ENCODE measurements around the gene ADGRD1.
"Not testable (repeated sequence)": the region's sequence is repeated elsewhere in the genome, so short reads cannot be mapped to it uniquely, and the experiment has no call there.

ADGRD1 gene

DNA sequence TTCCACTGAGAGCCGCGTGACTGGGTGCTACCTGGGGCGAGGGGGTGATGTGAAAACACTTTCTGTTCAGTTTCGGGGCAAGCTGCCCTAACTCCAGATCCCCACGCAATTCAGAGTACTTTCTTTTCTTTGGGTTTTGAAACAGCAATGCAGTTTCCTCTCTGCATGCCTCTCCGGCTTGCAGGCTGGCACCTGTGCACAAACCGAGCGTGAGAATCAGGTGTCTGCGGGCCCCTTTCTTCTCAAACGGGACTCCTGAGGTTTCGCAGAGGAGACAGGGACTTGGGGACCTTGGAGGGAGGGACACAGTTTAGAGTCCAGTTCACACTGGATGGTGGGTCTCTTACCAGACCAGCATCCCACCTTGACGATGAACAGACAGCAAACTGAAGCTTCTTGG, 118.2 kb downstream of the ADGRD1 start:
- not testable (repeated sequence) for DNase-seq (ENCODE audit: low read depth in 2 of 2)

DNA sequence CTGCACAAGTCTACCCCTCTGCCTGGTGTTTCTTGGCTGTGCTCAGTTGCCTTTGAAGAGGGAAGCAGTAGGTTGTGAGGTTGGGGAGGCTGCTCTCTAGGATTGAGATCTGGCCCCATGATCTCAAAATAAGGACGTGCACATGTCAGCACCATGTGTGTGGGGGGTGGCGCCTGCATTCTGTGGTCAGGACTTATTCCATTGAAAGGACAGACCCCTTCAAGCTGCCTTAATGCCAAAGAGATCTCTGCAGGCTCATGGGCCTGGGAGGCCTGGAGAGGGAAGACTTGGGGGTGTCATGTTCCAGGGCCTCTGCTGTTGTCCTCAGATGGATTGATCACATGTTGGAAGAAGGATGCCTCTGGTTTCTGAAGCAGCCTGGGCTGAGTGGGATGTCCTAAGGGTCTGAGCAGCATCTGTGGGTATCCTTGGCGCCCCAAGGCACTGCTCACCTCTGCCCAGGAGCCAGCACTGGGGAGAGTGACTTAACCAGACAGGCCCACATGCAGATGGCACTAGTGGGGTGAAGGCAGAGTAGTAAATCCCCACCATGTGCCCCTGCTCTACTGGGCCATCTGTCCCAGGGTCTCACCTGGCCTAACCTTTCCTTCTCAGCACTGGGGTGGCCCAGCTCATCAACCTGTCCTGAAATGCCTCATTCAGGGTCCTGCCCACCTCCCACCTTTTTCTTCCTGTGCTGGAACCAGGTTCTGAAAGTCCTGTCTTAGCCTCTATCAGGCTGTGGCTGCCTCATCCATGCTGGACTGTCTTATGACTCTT, 118.9 kb downstream of the ADGRD1 start:
- no peak for DNase-seq (ENCODE audit: low read depth in 2 of 2)

DNA sequence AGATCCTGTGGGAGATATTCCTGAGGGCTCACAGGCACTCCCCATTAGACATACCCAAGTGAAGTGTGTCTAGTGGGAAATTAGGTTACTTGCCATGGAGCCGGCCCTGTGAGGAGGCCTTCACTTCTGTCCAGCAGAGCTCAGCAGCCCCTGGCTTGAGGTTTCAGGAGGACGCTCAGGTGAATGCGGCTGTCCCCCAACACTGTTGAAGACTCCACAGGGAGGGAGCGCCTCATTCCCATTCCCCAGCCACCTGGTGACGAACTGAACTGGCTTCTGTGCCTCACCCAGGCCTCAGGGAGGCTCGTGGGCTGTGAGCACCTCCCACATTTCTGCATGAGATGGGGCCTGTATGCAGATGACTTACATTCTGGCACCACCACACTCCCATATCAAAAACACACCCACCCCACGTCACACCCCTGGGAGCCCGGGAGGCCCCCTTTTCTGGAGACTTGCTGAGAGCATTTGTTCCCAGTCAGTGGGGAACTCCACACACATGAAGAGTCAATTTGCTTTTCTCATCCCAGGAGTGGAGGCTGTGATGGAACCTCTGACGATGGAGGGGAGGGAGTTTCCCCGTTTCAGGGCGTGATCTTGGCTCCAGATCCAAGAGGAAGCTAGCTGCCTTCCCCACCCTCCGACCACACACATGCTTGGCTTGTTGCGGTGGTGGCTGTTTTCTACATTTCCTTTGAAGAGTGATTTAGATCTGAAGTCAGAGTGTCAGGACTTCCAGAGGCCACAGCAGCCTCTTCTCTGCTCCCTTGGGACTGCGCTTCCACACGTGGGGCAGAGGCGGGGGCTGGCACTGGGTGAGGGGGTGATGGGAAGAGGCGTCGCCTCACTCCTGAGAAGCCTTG, 120.7 kb downstream of the ADGRD1 start:
- DNase-seq (ENCODE audit: low read depth in 2 of 2): no peak

DNA sequence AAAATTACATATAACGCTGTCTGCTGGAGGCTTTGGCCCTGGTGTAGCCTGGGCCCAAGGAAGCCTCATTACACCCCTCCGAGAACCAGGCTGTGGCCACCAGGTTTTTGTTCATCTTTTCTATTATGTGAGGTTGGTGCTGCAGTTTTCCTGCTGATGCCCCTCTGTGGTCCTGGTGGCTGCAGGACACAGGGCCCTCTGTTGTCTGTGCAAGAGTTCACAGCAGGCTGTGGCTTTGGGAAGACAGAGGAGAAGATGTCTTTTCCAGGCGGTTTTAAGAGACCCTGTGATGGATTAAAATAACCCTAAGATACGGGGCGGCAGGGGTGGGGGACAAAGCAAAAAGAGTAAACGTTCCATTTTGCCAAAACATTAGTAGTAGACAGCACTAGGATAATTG, 121.5 kb downstream of the ADGRD1 start:
- DNase-seq (ENCODE audit: low read depth in 2 of 2): no peak

DNA sequence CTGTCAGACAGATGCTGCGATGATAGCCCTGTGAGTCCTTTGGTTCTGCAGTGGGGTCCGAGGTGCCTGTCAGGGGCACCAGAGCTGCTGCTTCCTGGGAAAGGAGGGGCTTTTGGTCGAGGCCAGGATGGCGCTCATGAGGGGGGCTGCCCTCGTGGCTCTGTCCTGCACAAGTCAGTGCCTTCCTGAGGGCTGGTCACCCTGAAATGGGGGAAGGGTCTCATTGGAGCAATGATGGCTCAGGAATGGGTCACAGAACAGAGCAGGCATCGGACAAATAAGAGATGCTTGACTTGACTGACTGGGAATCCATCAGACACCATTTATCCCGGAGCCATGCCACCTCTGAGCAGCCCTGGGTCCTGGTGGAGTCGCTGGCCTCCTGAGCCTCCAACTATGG, 121.9 kb downstream of the ADGRD1 start:
- DNase-seq (ENCODE audit: low read depth in 2 of 2): no peak

DNA sequence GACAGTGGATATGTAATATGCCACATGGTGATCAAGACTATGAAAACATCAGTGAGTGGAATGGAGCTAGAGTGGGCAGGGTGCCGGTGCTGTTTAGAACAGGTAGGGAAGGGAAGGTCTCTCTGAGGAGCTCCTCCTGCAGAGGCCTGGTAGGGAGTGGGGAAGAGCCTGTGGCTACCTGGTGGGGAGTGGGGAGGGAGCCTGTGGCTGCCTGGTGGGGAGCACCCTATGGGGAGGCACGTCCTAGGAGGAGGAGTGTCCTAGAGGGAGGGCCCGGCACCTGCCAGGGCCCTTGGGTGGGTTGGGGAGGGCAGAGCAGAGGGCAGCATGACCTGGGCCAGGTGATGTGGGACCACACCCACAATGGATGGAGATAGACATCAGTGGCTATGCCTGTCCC, 122.6 kb downstream of the ADGRD1 start:
- no peak for DNase-seq (ENCODE audit: low read depth in 2 of 2)

DNA sequence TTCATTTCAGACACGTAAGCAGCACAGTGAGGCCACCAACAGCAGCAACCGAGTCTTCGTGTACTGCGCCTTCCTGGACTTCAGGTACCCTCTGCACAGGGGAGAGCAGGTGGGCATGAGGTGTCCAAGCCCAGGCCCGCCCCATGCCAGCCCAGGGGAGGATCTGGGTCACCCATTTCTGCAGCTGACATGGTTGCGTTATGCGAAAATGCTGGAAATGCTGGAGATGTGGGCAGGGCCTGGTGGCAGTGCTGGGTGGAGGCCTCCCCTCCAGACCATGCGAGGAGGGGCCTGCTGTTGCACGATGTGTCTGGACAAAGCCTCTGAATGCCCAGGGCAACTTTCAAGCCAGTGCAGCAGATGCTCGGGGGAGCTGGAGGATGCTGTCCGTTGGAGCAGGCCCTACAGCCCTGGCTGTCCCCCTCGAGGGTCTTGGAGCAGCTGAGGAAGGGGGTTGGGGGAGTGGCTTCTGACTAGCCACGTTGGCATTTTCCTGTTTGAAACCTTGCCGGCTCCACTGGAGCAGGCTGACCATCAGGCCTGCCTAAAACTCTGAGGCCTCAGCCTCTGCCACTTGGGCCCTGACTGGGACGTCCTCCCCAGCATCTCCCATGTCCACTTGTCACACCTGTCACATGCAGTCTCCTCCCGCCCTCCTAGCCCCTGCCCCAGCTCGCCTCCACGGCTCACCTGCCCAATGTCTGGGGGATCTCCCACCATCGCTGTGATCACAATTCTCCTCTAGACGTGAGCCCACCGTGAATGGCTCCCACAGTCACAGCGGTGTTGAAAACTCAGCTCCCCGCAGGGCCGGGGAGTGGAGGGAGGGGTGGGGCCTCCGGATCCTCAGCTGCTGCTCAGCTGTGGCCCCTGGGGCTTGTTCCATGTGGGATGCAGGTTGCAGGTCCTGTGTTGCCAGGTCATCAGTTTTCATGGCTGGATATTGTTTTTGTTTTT, 123.4 kb downstream of the ADGRD1 start:
- DNase-seq (ENCODE audit: low read depth in 2 of 2): no peak

DNA sequence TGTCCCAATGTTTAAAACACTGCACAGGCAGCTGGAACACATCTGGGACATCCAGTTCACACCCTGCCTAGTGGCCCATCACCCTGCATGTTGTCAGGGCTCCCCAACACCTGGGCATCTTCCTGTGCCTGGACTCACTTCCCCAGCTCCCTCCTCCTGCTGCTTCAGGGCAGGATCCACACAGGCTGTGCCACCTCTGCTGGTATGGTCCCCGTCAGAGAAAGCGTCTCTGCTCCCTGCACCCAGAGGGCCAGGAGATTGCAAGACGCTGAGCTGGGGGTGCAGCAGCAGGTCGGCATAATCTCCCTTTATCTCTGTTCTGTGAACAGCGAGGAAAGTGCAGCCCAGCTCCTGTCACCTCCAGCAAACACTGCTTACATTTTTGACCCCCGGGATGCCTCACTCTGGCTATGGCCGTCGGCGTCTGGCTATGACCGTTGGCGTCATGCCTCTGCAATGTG, 124.3 kb downstream of the ADGRD1 start:
- DNase-seq (ENCODE audit: low read depth in 2 of 2): no peak

DNA sequence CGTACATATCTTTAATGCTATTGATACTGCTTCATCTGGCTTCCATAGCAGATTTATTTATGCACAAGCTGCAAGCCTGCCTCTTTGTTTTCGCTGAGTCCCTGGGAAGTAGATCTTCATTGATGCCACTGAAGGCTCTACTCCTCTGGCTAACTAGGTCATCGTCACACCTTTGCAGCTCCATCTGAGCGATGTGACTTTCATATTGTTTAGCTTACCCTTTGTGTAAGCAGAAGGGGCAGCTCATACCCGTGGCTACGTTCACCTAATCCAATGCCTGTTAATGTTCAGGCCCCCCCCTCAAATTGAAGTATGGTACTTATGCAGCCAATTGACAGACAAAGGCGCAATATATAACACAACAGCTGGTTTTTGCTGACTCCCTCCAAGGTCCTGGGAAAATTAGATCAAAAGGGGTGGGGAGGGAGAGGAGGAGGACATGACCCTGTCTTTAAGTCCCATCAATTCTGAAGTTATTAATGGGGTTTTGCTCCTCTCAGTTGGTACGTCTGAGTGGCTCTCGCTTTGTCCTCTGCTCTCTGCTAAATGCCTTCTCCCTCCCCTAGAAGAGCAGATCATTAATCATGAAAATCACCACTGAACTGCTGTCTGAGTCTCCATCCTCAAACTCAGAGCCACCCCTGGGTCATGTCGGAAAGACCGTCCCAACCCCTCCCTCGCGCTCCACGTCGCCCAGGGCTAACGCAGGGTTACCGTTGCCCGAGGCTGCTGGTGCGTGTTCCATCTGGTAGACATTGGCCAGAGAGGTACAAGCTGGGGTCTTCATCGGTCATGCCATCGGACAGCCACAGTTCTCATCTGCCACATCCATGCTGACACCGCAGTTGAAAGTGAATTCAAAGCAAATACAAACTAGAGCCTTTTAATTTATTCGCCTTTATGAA, 128.8 kb downstream of the ADGRD1 start:
- DNase-seq (ENCODE audit: low read depth in 2 of 2): no peak

DNA sequence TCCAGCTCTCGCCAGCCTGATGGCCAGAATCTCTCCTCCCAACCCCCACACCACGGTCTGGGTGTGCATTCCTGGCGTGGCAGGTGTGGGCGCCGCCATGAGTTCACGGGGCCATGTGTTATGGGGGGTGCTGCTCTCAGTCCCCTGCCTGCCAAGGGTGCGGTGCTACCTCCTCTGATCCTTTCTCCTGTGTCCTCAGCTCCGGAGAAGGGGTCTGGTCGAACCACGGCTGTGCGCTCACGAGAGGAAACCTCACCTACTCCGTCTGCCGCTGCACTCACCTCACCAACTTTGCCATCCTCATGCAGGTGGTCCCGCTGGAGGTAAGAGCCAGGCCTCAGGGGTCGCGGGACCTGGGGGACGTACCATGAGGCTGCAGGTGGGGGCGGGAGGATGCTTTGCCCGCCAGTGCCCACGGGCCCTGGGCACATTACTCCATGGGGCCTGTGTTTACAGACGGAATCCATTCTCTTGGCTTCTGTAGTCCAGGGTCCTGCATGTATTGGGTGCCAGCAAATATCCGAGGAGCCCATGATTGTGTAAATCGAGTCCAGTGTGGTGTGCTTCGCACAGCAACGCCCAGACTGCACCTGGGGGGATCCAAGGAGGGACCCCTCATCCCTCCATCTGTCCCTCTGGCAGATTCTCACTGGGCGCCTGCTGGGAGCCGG, 130.8 kb downstream of the ADGRD1 start:
- no peak for DNase-seq (ENCODE audit: low read depth in 2 of 2)

DNA sequence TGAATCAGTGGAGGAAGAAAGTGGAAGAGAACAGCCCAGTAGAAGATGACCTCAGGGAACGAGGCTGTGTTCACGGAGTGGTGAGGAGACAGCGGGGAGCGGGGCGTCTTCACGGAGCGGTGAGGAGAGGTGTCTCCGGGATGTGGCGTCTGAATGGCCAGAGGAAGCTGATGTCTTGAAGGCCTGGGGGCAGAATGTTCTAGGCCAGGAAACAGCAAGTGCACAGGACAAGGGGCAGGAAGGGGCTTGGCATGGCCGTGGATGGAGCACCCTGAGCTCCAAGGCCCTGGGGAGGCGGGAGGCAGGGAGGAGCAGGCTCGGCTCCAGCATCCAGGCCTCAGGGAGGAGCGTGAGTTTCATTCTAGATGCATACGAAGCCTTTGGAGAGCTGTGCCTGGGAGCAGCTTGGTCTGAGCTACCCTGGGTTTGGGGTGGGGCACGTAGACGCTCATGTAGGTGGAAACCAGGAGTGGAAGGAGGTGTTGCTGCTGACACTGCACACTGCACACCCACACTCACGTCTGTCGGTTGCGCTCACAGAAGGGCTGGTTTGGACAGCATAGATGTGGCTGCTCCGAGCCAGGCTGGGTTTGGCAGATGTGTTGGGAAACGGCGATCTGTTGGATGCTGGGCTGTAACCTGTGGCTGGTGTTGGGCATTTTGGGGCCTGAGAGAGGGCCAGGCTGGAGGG, 131.6 kb downstream of the ADGRD1 start:
- DNase-seq (ENCODE audit: low read depth in 2 of 2): no peak

DNA sequence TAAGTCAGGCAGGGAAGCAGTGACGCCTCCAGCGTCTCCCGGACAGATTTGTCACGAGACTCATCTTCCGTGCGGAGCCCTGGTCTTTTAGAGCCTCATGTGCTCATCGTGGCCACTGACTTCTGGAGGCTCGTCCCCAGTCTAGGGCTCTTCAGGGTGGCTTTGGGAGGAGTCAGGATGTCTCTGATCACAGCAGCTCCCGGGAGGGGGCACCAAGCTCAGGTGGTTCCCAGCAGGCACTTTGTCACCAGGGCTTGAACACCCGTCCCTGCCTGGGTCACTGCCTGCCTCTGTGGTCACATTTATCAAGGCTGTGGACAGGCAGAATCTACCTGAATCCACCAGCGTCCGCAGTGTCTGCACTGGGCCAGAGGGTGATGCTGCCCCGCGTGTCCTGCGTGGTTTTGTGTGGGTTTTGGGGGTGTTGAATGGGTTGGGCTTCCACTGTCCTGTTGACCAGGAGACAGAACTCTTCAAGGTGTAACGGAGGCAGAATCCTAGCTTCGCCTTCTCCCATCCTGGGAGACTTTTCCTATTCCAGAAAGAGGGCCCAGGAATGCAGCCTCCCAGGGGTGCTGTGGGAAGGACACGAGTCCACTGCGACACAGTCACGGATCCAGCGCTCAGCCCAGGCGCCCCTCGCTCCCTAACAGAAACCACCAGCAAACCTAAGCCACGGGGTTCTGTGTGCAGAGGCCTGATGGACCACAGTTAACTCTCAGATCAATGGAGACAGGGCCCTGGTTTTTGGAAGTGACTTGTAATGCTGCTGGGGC, 132.3 kb downstream of the ADGRD1 start:
- no peak for DNase-seq (ENCODE audit: low read depth in 2 of 2)

DNA sequence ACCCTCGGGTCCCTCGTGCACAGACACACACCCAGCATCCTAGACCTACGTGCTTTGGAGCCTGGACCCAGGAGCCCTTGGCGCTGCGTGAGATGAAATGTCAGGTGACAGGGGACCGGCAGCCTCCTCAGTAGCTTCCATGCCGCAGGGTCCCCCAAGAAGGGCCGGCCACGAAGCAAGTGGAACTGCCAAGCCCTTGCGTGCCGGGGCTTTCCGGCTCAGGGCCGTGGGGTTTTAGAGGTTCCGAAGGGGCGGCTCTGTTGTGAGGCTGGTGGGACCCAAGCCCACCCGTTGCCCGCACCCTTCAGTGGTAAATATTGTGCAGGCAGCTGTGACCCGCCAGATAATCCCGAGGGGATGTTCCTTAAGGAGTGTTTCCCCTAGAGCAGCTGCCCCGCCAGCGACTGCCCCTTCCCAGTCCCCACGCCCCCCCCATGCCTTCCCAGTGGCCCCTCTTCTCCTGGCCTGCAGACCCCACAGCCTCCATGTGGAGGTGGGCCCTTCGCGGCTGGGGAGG, 133.7 kb downstream of the ADGRD1 start:
- DNase-seq (ENCODE audit: low read depth in 2 of 2): no peak

DNA sequence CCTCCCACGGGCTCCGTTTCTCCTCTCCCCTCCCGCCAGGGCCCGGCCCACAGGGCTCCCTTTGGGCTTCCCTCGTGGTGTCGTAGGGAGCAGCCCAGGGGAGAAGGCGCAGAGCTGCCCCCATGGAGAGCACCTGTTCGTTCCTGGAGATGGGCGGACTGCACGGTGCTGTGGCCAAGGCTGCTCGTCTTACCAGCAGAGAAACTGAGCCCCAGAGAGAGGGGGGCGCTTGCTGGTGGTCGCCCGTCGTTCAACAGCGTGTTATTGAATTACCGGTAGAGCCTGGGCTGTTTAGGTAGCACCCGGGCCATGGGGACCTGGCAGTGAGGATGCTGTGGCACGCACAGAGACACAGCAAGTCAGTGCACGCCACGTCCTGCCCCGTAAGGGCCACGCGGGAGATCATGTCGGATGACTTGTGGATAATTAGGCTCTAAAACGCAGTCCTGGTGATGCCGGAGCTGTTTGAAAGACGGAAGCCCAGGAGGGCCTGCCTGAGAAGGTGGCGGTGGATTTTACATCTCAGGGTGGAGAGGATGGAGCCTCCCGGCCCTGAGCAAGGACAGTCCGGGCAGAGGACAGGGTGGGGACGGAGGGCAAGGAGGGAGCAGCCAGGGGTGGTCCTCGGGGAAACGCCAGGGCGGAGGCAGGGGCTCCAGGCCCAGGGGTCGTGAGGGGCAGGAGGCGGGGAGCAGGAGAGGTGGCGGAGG, 134.4 kb downstream of the ADGRD1 start:
- no peak for DNase-seq (ENCODE audit: low read depth in 2 of 2)

DNA sequence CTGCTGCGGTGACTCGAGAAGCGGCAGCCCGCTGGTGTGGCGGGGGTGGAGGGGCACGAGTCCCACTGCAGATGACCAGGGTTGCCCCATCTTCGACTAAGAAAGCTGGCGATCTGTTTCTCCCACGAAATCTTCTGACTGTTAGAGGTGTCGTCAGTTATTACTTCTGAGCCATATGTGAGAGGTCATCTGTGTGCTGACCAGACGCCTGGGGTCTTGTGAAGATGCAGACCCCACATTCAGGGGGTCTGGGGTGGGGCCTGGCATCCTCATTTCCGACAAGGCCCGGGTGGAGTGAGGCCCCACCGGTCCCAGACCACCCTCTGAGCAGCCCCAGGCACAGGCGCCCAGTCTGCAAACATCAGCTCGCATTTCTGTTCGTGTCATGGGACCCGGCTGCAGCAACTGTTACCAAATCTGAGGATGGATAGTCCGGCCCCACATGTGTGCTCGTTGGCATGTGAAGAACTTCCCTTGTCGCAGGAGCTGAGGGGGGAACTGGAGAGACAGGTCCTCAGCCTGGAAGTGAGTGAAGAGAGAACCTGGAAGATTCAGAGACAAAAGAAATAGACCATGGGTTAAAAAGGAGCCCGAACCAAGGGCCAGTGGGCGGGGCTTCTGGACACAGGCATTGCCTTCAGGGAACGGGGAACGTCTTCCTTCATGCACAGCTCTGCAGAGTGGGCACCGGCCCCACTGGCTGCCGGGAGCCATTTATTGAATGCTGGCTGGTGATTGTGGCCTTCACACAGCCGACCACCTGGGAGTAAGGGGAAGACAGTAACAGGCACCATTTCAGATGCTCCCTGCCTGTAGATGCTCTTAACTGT, 135.2 kb downstream of the ADGRD1 start:
- DNase-seq (ENCODE audit: low read depth in 2 of 2): no peak

DNA sequence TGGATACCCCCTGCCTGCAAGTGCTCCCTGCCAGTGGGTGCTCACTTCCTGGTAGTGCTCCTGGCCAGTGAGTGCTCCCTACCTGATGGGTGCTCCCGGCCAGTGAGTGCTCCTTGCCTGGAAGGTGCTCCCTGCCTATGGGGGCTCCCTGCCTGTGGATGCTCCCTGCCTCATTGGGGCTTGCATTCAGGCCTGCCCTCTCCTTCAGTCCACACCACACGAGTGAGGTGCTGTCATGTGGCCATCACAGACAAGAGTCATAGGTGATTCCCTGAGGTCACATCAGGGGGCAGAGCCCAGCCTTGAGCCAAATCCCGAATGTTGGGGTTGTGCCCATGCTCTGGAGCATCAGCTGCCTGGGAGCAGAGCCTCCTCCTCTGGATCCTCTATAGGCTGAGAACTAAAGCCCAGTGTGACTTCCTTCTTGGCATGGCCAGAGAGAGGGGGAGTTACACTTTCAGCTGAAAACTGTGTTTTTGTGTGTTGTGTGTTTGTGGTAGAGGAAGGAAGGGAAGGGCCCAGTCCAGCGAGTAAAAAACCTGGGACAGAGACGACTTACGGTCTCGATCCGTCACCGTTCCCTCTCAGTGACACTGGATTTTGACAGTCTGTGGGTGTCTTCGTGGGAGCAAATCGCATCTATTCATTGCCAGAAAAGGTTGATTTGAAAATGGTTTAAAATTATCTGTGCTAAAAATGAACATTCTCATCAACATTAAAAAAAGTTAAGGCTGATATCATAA, 136.0 kb downstream of the ADGRD1 start:
- DNase-seq (ENCODE audit: low read depth in 2 of 2): no peak
